Dermis microvascular lymphatic vessel endothelial cell (primary cell): ENCODE data around the gene C10orf71. TPM values are rescaled to one million over a fixed set of nuclear protein-coding genes. Genes with fewer than 3 reads are reported as not detected.

Source experiments
- DNase-seq, 2 donors: peaks; one replicate each; pipeline versions ENCODE4 v3.0.0 to v3.0.0-alpha.2; 2010; ENCODE audit warnings: low read depth in 2 of 2
- total RNA-seq: library from RNA; depleted of rRNA; stranded (reverse); fragments of >200 nt; gene quantifications from 2 replicates; pipeline ENCODE4 v1.2.1, GENCODE V29; 2014

Gene C10orf71
- total RNA-seq, 1 donor from 2014 or later = not detected

DNA sequence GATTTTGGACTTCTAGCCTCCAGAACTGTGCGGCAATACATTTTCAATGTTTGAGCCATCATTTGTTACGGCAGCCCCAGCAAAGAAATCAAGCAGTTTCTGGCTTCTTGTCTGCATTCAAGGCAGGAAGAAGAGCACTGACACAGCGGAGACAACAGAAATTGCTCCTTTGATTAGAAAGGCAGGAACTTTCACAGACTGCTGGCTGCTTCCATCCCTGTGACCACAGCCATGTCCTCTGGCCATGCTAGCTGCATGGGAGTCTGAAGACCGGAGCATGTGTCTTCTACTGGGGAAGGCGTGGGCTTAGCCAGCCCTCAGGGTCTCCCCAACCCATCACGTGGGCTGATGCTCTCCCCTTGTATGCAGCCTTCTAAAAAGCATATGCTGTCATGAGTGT, 19.1 kb downstream of the C10orf71 start:
- DNase-seq = no peak

DNA sequence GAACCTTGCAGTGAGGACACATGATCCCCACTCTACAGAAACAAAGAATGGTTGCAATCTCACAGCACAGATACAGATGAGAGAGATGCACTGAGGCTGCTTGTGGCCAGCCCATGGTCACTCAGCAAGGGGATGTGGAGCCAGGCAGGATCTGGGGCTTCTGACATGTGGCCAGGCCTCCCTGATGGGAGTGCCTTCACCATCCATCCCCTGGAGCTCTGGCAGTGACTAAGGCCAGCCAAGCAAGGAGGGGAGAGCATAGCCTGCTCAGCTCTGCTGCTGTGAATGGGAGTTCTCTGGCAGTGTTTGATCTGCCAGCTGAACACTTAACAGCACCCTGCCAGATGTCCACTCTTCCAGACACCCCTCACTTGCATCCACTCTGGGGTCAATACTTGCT, 19.8 kb downstream of the C10orf71 start:
- DNase-seq = no peak

DNA sequence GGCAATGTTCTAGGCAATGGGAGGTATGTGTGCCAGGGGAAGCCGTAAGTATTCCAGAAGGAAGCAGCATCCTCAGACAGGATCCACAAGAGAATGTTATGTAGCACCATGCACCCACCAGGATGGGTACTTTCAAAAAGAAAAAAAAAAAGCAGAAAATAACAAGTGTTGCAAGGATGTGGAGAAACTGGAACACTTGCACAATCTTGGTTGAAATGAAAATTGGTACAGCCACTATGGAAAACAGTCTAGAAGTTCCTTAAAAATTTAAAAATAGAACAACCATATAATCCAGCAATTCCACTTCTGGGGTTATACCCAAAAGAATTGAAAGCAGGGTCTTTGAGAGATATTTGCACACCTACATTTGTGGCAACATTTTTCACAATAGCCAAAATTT, 20.2 kb downstream of the C10orf71 start:
- no peak for DNase-seq

DNA sequence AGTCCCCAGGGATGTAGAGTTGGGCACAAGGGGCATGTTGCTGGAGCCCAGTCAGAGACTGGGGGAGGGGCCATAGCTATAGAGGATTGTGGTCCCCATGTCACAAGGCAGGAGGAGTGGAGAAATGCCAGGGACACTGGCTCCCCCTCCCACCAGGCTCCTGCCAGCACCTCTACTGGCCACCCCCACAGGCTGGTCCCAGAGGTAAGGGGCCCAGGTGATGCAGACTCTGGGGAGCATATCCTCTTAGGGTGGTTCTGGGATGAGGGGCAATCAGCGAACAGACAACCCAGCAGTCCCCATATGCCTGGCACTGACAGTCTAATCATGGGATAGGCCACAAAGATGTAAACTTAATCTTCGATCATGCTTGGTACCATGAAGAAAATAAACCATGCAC, 21.2 kb downstream of the C10orf71 start:
- no peak for DNase-seq

DNA sequence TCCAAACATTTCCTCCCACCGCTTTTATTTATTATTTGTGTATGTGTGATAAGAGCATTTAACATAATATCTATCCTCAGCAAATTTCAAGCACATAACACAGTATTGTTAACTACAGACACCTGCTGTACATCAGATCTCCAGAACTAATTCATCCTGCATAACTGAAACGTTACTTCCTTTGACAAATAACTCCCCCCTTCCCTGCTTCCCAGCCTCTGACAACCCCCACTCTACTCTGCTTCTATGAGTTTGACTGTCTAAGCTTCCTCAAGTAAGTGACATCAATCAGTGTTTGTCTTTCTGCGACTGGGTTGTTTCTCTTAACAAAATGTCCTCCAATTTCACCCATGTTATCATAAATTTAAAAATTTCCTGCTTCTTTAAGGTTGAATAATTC, 22.1 kb downstream of the C10orf71 start:
- DNase-seq = no peak

DNA sequence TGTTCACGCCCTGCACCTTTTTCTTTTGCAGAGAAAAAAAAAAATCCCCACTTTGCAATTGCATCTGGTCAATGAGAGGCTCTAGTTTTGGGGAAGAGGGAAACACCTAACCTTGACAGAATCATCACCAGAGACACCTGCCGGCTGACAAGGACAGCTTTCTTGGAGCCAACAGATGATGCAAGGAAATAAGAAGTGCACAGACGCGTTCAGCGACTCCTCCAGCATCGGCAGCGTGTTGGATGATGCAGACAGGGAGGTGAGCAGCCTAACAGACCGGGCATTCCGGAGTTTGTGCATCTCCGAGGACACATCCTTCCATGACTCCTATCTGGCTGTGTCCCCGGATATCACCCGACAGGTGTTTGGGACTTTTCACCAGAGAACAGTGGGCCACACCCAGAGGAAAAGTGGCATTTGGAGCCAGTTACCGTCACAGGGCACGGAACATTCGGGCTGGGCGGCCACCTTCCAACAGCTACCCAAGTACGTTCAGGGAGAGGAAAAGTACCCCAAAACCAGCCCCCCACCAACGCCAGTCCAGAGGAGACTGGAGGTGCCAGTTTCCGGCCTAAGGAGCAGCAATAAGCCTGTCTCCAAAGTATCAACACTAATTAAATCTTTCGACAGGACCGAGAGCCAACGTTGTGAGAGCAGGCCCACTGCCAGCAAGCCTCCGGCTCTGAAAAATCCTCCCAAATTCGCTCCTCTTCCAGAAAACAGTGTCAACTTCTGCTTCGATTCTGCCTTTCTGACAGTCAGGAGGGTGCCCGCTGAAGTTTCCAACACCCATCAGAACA, 23.6 kb downstream of the C10orf71 start:
- DNase-seq = no peak

DNA sequence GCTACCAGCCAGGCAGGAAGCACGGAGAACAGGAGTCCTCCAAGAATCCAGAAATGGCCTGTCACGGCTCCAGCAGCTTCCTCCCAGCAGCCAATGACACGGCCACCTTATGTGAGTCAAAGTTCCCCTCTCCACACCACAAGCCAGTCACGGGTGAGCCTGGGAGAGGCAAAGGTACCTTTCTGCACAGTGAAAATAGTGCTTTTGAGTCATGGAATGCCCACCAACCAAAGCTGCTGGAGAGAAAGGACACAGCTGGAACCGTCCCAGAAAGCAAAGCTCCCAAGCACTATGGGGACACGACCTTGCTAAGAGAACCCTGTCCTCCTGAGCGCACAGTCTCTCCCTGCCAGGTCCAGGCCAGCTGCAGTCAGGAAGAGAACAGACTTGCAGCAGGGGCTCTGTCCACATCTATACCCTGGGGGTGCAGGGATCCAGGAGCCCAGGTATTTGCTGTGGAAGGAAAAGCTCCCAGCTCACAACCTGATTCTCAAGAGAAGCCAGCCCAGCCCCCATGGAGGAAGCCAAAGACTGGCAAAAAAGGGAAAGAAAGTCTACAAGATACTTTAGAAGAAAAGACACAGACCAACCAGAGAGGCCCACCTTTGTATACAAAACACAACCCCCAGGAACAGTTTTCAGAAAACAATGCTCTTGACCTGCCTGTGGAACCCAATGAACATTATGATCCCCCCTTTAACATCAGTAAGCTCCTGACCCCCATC, 24.4 kb downstream of the C10orf71 start:
- DNase-seq = no peak

DNA sequence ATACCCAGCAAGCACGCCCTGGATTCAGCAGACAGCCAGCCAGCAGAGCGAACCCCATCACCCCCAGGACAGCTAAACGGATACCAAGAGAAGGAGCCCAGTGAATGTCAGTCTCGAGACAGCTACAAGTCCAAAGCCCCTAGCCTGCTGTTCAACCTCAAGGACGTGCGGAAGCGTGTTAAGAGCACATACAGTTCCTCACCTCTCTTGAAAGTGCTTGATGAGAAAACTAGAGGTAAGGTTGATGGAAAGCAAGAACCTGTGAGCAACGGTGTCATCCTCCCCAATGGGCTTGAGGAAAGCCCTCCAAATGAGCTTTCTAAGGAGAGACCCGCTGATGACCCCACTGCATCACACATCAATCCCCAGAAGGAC, 24.9 kb downstream of the C10orf71 start:
- DNase-seq = no peak

DNA sequence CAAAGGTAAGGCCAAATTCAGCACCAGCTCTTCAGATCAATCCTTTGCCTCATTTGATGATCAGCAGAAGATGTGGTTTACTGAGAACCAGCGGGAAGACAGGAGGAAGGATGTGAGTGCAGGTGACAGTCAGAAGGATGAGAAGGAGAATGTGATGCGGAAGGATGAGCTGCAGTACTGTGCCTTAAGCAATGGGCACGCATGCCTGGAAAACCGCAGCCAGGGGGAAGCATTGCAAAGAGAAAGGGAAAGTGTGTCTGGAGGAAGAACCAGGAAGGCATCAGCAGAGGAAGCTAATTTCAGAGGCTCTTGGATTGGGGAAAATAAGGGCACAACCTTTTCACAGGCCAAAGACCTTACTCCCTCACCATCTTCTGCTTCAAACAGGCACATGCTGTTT, 25.7 kb downstream of the C10orf71 start:
- no peak for DNase-seq

DNA sequence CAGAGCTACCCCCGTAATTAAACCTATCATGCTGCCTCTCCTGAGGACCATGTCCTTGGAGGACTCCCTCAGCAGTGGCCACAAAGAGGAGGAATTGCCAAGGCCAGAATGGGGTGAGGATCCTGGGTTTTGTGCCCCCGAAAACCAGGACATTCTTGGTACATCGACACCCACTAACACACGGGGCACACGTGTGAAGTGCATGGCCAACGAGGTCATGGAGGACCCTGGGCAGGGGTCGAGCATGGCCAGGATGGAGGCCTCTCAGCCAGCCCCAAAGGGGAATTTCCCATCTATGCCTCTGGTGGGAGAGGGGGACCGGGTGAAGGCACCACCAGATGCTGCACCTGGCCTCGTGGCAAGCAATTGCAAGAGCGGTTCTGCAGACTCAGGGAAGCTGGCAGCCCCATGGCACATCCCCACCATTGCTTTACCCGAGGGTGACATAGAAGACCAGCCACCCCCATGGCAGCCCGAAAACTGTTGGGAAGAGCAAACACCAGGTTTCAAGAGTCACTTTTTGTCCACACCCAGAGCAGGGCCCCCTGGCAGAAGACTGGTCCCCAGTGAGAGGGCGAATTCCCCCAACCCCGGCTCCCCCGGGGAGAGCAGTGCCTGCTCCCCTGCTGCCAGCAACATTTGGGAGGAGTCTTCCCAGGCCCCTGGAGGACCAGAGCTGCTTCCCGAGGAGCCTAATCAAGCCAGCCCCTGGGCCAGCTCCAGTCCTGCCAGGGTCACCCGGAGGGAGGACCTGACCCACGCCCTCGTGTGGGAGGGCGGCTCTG, 26.4 kb downstream of the C10orf71 start:
- DNase-seq = no peak

DNA sequence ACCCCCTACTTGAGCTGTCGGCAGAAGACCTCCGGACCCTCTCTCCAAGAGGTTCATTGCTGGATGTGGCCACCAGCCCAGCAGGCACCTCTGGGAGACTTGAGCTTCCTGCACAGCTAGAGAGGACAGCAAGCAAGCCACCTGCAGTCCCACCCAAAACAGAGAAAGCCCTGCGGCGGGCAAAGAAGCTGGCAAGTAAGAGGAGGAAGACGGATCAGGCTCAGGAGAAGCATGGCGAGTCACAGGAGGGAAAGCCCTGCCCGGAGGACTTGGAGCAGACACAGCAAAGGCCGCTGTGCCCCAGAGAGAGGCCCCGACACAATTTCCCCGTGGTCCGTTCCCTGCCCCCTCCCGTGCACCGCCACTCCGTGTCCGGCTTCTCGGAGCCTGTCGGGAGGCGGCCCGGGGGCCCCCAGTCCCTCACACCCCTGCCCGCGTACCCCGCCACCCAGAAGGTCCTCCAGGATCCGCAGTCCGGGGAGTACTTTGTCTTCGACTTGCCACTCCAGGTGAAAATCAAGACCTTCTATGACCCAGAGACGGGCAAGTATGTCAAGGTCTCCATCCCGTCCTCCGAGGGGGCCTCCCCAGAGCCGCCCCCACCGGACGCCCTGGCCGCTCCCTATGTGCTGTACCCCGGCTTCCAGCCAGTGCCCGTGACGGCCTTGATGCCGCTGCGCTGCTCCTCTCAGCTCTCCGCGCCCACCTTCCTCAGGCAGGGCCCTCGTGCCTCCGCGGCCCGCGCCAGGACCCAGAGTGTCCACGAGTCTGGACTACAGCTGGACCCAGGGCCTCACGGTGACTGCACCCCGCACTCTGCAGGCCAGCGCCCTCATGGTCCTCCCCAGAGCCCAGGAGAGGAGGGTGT, 27.2 kb downstream of the C10orf71 start:
- DNase-seq = no peak

DNA sequence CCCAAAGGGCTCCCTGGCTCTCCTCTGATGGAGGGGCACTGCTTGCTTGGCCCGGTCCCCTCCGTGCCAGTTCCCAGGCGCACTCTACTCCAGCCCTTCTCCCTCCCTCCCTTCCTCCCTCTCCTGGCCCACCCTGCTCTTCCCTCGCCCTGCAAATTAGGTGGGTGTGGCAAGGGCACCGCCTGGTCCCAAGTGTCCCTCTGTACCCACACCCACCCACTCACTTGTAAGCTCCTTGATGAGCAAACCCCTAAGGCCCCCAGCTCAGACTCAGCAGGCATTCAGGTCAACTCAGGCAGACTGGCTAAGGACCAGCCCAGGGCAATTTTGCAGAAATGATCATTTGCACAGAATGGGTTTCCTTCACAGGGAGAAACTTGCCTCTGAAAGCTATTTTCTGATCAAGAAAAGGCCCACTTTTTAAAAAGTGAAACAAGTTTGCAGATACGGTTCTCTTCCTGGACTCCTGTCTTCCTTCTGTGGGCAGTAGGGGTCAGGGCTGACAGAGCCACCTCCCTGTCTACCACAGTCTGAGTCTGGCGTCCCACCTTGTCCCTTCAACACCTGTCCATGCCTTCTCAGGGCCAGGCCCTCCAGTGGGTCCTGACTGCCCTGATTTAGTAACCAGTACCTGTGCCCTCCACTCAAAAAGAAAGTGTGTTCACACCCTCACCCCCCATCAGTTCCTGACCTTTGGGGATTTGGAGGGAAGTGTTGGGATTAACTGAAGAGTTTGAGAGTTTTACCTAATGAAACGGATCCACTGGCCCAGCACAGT, 28.3 kb downstream of the C10orf71 start:
- no peak for DNase-seq

DNA sequence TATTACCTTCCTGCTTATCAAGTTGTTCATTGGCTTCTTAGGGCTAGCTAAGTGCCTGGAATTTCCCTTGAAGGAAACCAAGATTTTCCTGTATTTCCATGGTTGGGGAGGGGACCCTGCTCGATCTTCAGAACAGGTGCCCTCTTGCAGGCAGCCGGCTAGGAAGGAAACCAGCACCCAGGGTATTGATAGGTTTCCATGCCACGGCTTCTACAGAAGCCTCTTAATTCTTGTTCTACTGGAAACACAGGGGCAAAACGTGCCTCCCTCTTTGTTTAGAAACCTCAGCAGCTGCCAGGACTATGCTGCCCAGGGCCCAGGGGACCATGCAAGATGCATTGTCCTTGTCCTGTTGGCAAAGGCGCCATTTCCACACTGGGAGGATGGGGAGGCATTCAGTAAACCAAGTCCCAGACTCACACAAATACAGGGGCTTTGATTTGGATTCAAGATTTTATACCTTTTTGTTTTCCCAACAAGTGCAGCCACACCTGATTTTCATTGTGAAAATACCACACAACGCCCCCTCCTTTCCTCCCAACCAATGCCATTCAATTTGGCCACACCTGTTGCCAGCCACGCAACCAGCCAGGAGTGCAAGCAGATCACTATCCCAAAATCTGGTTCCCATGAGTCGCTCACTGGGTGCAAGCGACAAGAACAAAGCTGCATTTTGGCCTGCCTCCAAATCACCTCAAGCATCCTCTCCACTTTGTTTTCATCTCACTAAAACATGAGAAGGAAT, 29.6 kb downstream of the C10orf71 start:
- DNase-seq = no peak

DNA sequence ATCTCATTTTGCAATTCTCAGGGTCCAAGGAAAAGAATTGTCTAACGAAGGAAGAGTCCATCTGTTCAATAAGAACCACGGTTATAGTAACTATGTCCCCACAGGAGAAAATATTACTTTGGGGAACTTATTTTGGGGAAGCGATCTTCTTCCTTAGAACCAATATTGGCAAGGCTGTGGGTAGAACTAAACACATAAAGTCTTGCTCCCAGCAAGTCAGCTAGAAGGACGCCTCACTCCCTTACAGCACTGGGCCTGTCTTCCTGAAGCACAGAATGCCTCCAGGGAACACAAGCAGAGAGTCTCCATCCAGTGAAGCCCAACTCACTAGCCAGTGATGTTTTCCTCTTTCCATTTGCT, 30.2 kb downstream of the C10orf71 start:
- no peak for DNase-seq

DNA sequence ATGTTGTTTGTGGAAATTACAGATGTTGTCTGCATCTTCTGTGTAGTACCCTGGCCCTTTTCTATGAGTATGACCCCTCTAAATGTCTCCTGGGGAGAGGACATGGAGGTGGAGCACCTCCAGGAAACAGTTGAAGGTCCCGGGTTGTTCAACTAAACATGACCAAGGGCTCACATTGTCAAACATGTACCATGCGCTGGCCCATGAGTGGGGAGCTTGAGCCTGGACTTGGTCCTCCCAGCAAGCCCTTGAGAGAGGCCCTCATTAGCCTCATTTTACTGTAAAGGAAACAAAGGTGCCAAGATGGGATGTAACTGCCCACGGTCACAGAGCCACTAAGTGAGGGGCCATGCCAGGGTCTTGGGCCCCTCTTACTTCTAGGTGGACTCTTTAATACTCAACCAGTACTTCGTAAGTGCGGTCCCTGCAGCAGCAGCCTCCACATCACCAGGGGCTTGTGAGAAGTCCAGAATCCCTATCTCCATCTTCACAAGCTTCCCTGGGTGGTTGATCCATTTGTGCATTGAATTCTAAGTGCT, 31.2 kb downstream of the C10orf71 start:
- DNase-seq = no peak

DNA sequence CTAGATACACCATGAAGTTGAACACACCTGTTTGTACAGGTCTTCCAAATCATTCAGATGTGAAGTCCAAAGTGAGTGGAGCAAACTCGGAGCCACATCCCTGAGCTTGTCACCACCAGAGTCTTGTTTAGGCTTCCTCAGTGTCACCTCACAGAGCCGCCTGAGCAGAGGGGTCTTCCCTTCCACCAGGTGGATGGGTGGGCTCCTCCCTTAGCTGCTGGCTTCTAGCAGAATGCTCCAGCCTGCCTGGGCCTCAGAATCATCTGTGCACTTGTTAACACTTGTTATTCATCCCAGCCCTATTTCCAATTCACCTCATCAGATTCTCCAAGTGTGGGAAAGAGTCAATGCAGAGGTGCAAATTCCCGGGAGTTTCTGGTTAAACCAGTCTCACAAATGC, 32.5 kb downstream of the C10orf71 start:
- DNase-seq = no peak

DNA sequence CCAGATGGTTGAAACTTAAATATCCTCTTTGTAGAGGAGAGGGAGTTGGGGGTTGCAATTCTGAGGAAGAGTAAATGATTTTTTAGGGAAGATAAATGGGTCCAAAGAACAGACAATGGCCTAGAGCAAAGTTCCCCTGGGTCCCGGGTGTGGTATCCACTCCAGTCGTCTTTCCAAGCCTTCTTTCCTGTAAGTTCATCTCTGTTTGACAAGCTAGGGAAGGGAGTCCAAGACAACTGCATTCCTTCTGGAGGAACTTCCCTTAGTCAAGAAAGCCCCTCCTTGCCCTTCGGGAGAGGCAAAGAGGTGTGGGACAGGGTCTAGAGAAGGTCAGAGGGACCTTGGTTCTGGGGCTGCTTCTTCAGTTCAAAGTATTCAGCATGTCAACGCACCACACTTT, 33.4 kb downstream of the C10orf71 start:
- no peak for DNase-seq

DNA sequence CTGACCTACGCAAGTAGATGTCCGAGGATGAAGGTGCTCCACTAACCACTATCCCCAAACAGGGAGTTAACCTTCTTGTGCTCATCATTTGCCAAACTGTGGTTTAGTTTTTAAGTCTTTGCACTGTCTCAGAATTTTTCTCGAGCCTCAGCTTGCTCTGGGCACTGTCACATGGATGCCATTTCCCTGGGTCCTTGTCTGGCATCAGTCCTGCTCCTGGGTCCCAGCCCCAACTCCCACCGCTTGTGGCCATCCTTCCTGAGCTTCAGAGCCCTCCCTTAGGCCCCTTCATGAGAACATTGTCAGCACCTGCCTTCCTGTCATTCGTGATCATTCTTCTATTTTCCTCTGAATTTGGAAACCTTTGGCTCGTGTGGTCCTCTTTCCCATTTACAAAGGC, 33.8 kb downstream of the C10orf71 start:
- no peak for DNase-seq

DNA sequence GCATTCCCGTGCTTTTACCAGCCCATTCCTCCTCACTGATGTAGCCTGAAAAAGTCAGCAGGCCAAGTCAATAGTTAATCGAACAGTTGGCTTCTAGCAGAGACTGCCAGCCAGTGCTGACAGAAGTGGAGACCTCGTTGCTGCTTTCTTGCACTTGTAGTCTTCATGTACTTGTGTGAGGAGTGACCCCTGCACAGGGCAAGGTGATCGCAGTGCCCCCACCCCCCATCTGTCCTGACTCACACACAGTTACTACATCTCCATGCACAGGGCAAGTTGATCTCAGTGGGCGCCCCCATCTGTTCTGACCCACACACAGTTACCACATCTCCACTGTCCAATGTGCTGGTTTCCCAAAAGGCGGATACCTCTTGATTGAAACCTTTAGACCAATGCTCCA, 34.2 kb downstream of the C10orf71 start:
- DNase-seq = no peak

DNA sequence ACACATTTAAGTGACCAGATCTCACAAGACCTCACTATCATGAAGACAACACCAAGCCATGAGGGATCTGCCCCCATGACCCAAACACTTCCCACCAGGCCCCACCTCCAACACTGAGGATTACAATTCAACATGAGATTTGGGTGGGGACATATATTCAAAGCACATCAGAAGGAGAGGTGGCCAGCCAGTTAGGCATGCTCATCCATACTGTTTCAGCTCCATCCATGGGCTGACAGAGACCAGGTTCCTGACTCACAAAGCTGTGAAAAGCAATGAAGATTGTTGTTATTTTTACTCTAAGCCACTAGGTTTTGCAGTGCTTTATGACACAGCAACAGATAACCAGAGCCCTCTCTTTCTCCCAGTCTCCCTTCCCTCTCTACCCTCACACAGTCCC, 36.0 kb downstream of the C10orf71 start:
- no peak for DNase-seq
